SU-DHL-6 (cell line): ENCODE results near the gene NAA50.

Source experiments
- H2AFZ ChIP-seq: fragments of 200-600 bp; sonication (generic); 2 replicates; pipeline ENCODE4 v1.6.1; 2014; ENCODE audit warnings: low read depth, mild to moderate bottlenecking, moderate library complexity, mixed read lengths, antibody characterized with exemption, low read length; ENCODE audit not compliant: severe bottlenecking
- H3F3A ChIP-seq: fragments of 200-600 bp; shearing (Covaris generic); 2 replicates; pipeline ENCODE4 v1.6.0; 2016; ENCODE audit warnings: antibody characterized with exemption, mild to moderate bottlenecking; ENCODE audit not compliant: insufficient read depth
- H3K27ac ChIP-seq: fragments of 200-600 bp; sonication (generic); 2 replicates; pipeline ENCODE4 v1.5.1; 2016; ENCODE audit warnings: low read depth, mild to moderate bottlenecking, low read length, moderate library complexity, mixed read lengths
- H3K27me3 ChIP-seq: fragments of 200-600 bp; sonication (generic), shearing (Covaris generic); 2 replicates; pipeline ENCODE4 v1.6.0; 2014; ENCODE audit warnings: mild to moderate bottlenecking, low read length
- H3K36me3 ChIP-seq: fragments of 200-600 bp; sonication (generic); 2 replicates; pipeline ENCODE4 v1.6.1; 2014; ENCODE audit warnings: mild to moderate bottlenecking, low read length, mixed read lengths
- H3K4me2 ChIP-seq: fragments of 300-600, 200-600 bp; shearing (Covaris generic), sonication (generic); 2 replicates; pipeline ENCODE4 v1.6.0; 2014; ENCODE audit warnings: low read length, low read depth, mild to moderate bottlenecking; ENCODE audit not compliant: poor library complexity, severe bottlenecking
- H3K4me3 ChIP-seq: fragments of 200-600 bp; sonication (generic); 2 replicates; pipeline ENCODE4 v1.5.1; 2014; ENCODE audit warnings: antibody characterized with exemption, low read length, mild to moderate bottlenecking, mixed read lengths; ENCODE audit not compliant: insufficient read depth, poor library complexity, severe bottlenecking
- H3K79me2 ChIP-seq: fragments of 200-600 bp; sonication (generic); 2 replicates; pipeline ENCODE4 v1.6.1; 2014; ENCODE audit warnings: mild to moderate bottlenecking, low read length, moderate library complexity; ENCODE audit not compliant: insufficient read depth
- H3K9ac ChIP-seq: fragments of 200-600 bp; sonication (generic); 2 replicates; pipeline ENCODE4 v1.7.0; 2014; ENCODE audit warnings: mild to moderate bottlenecking, low read length
- H3K9me2 ChIP-seq: fragments of 200-600 bp; sonication (generic); replicated peaks from 2 replicates; pipeline ENCODE4 v1.6.1; 2014; ENCODE audit warnings: low read length; ENCODE audit not compliant: insufficient read depth
- H3K9me3 ChIP-seq: fragments of 200-600 bp; sonication (generic); 2 replicates; pipeline ENCODE4 v1.6.1; 2014; ENCODE audit warnings: low read length, mixed read lengths; ENCODE audit not compliant: insufficient read depth
- H4K20me1 ChIP-seq: fragments of 200-600 bp; sonication (generic); 2 replicates; pipeline ENCODE4 v1.6.1; 2014; ENCODE audit warnings: low read depth, mild to moderate bottlenecking, antibody characterized with exemption, low read length, moderate library complexity, mixed read lengths
- EZH2phosphoT487 ChIP-seq: fragments of 200-600 bp; sonication (generic), shearing (Covaris generic); conservative IDR thresholded peaks from 2 replicates; pipeline ENCODE4 v1.6.1; 2018; ENCODE audit warnings: mild to moderate bottlenecking, antibody characterized with exemption, low read length, moderate library complexity, mixed read lengths
- TF ChIP-seq, protein P1 (sequence below): fragments of 200-600 bp; sonication (generic); IDR thresholded peaks from one replicate; pipeline ENCODE4 v1.5.1; 2017; ENCODE audit warnings: antibody characterized with exemption, mild to moderate bottlenecking, low read length, moderate library complexity; ENCODE audit not compliant: insufficient read depth, poor library complexity, severe bottlenecking

Gene NAA50

DNA sequence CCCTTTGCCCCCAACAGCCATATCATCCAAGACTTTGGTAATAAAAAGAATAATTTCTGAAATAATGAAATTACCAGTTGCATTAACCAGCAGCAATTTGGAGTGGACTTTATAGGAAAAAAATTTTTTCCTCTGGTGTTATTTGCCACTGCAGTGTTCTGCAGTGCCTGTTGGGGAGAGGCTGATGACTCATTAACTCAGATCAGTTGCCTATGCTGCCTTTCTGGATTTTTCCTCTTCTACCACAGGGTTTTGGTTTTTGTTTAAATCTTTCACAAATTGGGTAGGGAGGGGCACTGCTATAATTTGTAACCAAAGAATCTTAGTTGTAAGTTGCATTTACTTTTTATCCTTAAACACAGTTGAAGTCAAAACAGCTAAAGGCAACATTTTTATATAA is 23.5 kb upstream of the NAA50 start:
- no peaks in the 10 kb centered on the region for H3K9me2 ChIP-seq
- peaks cover 7% of the 10 kb centered on the region; the same call in 1 of the 2 replicates for H3F3A ChIP-seq
- H3K79me2 ChIP-seq: peaks cover 5% of the 10 kb centered on the region; the same call in 1 of the 2 replicates
- no peak overlapping the region for H3K9ac ChIP-seq
- H4K20me1 ChIP-seq: no peaks in the 10 kb centered on the region
- H3K4me2 ChIP-seq: no peak overlapping the region
- H3K27me3 ChIP-seq: no peaks in the 10 kb centered on the region
- no peak overlapping the region for H3K27ac ChIP-seq
- no peak overlapping the region for H2AFZ ChIP-seq
- H3K9me3 ChIP-seq: no peaks in the 10 kb centered on the region
- H3K4me3 ChIP-seq: no peak overlapping the region
- H3K36me3 ChIP-seq: no peaks in the 10 kb centered on the region; the same call in 1 of the 2 replicates
- TF ChIP-seq, protein P1, sequence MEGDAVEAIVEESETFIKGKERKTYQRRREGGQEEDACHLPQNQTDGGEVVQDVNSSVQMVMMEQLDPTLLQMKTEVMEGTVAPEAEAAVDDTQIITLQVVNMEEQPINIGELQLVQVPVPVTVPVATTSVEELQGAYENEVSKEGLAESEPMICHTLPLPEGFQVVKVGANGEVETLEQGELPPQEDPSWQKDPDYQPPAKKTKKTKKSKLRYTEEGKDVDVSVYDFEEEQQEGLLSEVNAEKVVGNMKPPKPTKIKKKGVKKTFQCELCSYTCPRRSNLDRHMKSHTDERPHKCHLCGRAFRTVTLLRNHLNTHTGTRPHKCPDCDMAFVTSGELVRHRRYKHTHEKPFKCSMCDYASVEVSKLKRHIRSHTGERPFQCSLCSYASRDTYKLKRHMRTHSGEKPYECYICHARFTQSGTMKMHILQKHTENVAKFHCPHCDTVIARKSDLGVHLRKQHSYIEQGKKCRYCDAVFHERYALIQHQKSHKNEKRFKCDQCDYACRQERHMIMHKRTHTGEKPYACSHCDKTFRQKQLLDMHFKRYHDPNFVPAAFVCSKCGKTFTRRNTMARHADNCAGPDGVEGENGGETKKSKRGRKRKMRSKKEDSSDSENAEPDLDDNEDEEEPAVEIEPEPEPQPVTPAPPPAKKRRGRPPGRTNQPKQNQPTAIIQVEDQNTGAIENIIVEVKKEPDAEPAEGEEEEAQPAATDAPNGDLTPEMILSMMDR: no peak
- TF ChIP-seq EZH2phosphoT487: no peak

DNA sequence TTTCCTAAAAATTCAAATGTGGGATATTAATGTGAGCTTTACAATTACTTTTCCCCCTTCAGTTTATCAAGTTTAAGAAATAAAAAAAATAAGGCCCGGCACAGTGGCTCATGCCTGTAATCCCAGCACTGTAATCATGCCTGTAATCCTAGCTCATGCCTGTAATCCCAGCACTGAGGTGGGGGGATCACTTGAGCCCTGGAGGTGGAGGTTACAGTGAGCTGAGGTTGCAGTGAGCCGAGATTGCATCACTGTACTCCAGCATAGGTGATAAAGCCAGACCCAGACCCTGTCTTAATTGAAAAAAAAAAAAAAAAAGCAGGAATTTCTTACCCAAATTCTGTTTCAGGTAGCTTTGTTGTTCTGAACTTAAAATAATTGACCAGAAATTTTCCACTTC is 18.6 kb upstream of the NAA50 start:
- H4K20me1 ChIP-seq: no peaks in the 10 kb centered on the region
- H3K79me2 ChIP-seq: peaks cover 15% of the 10 kb centered on the region; the same call in 1 of the 2 replicates
- no peak overlapping the region for H3K27ac ChIP-seq
- TF ChIP-seq, protein P1: no peak
- TF ChIP-seq EZH2phosphoT487: no peak
- H3K4me2 ChIP-seq: no peak overlapping the region
- H3K9ac ChIP-seq: no peak overlapping the region
- H3K27me3 ChIP-seq: no peaks in the 10 kb centered on the region
- no peak overlapping the region for H2AFZ ChIP-seq
- peaks cover 7% of the 10 kb centered on the region; the same call in 1 of the 2 replicates for H3F3A ChIP-seq
- no peak overlapping the region for H3K4me3 ChIP-seq
- H3K36me3 ChIP-seq: no peaks in the 10 kb centered on the region; the same call in 1 of the 2 replicates
- no peaks in the 10 kb centered on the region for H3K9me3 ChIP-seq
- no peaks in the 10 kb centered on the region for H3K9me2 ChIP-seq

DNA sequence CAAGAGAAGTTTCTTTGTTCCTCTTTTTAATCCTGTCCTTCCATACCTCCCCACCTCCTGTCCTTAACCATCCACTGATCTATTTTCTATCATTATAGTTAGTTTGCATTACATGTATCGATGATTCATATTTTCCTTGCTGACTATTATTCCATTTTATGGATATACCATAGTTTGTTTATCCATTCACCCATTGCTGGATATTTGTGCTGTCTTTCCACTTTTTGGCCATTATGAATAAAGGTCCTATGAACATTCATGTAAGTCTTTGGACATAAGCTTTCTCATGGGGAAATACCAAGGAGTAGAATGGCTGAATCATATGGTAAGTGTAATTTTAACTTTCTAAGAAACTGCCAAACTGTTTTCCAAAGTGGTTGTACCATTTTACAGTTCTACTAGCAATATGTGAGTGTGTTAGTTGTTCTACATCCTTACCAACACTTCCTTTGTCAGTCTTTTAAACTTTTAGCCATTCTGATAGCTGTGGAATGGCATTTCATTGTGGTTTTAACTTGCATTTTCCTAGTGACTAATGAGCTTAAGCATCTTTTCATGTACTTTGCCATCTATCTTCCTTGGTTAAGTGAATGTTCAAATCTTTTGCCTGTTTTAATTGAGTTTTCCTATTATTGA is 12.5 kb upstream of the NAA50 start:
- H3K79me2 ChIP-seq: peaks cover 63% of the 10 kb centered on the region

More for the DNA sequence above, 12.5 kb upstream of the NAA50 start:
- H3K4me3 ChIP-seq: no peak overlapping the region
- H3K9me3 ChIP-seq: no peaks in the 10 kb centered on the region
- no peak overlapping the region for H3K9ac ChIP-seq
- H3K27me3 ChIP-seq: no peaks in the 10 kb centered on the region
- H3K9me2 ChIP-seq: no peaks in the 10 kb centered on the region
- H3F3A ChIP-seq: peaks cover 8% of the 10 kb centered on the region; the same call in 1 of the 2 replicates
- no peak overlapping the region for H3K27ac ChIP-seq
- H4K20me1 ChIP-seq: no peaks in the 10 kb centered on the region
- peaks cover 4% of the 10 kb centered on the region; the same call in 1 of the 2 replicates for H3K36me3 ChIP-seq
- H3K4me2 ChIP-seq: no peak overlapping the region
- no peak overlapping the region for H2AFZ ChIP-seq
- TF ChIP-seq, protein P1: no peak
- no peak for TF ChIP-seq EZH2phosphoT487
